ENCODE results near the gene MPP4.

Gene MPP4

GRCh38 chr2:201701646-201702045 is 3.2 kb upstream of the MPP4 start:
- Histone ChIP-seq H3K36me3 (ENCODE audit: control insufficient read depth in 4 of 4, insufficient read depth in 4 of 4, low read length in 3 of 4) (peaks cover 13 to 63% (median 37%) of the 10 kb centered on the region in 4 experiments), H3K27me3 (replicated peaks in 2 of 5; ENCODE audit: control insufficient read depth in 4 of 5, insufficient read depth in 5 of 5, low read length in 4 of 5) (no peaks in the 10 kb centered on the region), H3K4me1 (ENCODE audit: control extremely low read depth in 1 of 4, control insufficient read depth in 4 of 4, insufficient read depth in 4 of 4, low read length in 3 of 4) (no peaks in the 10 kb centered on the region), H3K9me3 (ENCODE audit: control extremely low read depth in 1 of 5, control insufficient read depth in 4 of 5, insufficient read depth in 2 of 5, low read depth in 1 of 5, low read length in 4 of 5) (no peaks in the 10 kb centered on the region), H3K4me3 (ENCODE audit: control insufficient read depth in 1 of 7, extremely low read depth in 1 of 7, insufficient read depth in 4 of 7, low read depth in 2 of 7, low read length in 6 of 7) (no peak overlapping the region), H3K27ac (ENCODE audit: insufficient read depth in 1 of 2, low read depth in 1 of 2, low read length in 2 of 2, poor library complexity in 1 of 2, severe bottlenecking in 2 of 2) (no peak overlapping the region)
- CTCF ChIA-PET = no interaction called here
- no CpG with 5 or more reads among the region's 1 CpG for WGBS (ENCODE audit: insufficient coverage)
- DNase-seq = no peak
- POLR2A ChIA-PET = no interaction called here

GRCh38 chr2:201699416-201699815 is 972 bp upstream of the MPP4 start:
- no peak for DNase-seq
- H3K4me1 ChIP-seq (ENCODE audit: control extremely low read depth in 1 of 4, control insufficient read depth in 4 of 4, insufficient read depth in 4 of 4, low read length in 3 of 4) = no peaks in the 10 kb centered on the region
- no peak overlapping the region for H3K27ac ChIP-seq (ENCODE audit: insufficient read depth in 1 of 2, low read depth in 1 of 2, low read length in 2 of 2, poor library complexity in 1 of 2, severe bottlenecking in 2 of 2)
- CTCF ChIA-PET = interaction anchor here (1.3 kb wide), 1 partner anchor 15 kb away, joined by 3 read pairs; no protein-coding TSS in a partner anchor
- POLR2A ChIA-PET = no interaction called here
- no peak overlapping the region for H3K4me3 ChIP-seq (ENCODE audit: control insufficient read depth in 1 of 7, extremely low read depth in 1 of 7, insufficient read depth in 4 of 7, low read depth in 2 of 7, low read length in 6 of 7)
- no peaks in the 10 kb centered on the region for H3K27me3 ChIP-seq (replicated peaks in 2 of 5; ENCODE audit: control insufficient read depth in 4 of 5, insufficient read depth in 5 of 5, low read length in 4 of 5)
- peaks cover 0 to 2% (median 0%) of the 10 kb centered on the region in 5 experiments for H3K9me3 ChIP-seq (ENCODE audit: control extremely low read depth in 1 of 5, control insufficient read depth in 4 of 5, insufficient read depth in 2 of 5, low read depth in 1 of 5, low read length in 4 of 5)
- no CpG with 5 or more reads among the region's 1 CpG for WGBS (ENCODE audit: insufficient coverage)
- H3K36me3 ChIP-seq (ENCODE audit: control insufficient read depth in 4 of 4, insufficient read depth in 4 of 4, low read length in 3 of 4) = peaks cover 9 to 44% (median 29%) of the 10 kb centered on the region in 4 experiments

- peaks cover 0 to 2% (median 0%) of the 10 kb centered on the region in 5 experiments for H3K9me3 ChIP-seq (ENCODE audit: control extremely low read depth in 1 of 5, control insufficient read depth in 4 of 5, insufficient read depth in 2 of 5, low read depth in 1 of 5, low read length in 4 of 5)
- WGBS (ENCODE audit: insufficient coverage) = 60% methylated on average over 1 of the region's 2 CpGs
- CTCF ChIA-PET = interaction anchor here (1.1 kb wide), 1 partner anchor 460 kb away, joined by 3 read pairs; no protein-coding TSS in a partner anchor
- H3K27ac ChIP-seq (ENCODE audit: insufficient read depth in 1 of 2, low read depth in 1 of 2, low read length in 2 of 2, poor library complexity in 1 of 2, severe bottlenecking in 2 of 2) = no peak overlapping the region
- DNase-seq = no peak
- no peaks in the 10 kb centered on the region for H3K27me3 ChIP-seq (replicated peaks in 2 of 5; ENCODE audit: control insufficient read depth in 4 of 5, insufficient read depth in 5 of 5, low read length in 4 of 5)
- no peaks in the 10 kb centered on the region for H3K4me1 ChIP-seq (ENCODE audit: control extremely low read depth in 1 of 4, control insufficient read depth in 4 of 4, insufficient read depth in 4 of 4, low read length in 3 of 4)
- POLR2A ChIA-PET = no interaction called here
- H3K4me3 ChIP-seq (ENCODE audit: control insufficient read depth in 1 of 7, extremely low read depth in 1 of 7, insufficient read depth in 4 of 7, low read depth in 2 of 7, low read length in 6 of 7) = no peak overlapping the region
- H3K36me3 ChIP-seq (ENCODE audit: control insufficient read depth in 4 of 4, insufficient read depth in 4 of 4, low read length in 3 of 4) = peaks cover 5 to 30% (median 18%) of the 10 kb centered on the region in 4 experiments
These were observed 545 bp downstream of the MPP4 start for GRCh38 chr2:201697899-201698298.

- H3K9me3 ChIP-seq (ENCODE audit: control extremely low read depth in 1 of 5, control insufficient read depth in 4 of 5, insufficient read depth in 2 of 5, low read depth in 1 of 5, low read length in 4 of 5) = peaks cover 0 to 2% (median 0%) of the 10 kb centered on the region in 5 experiments
- 92% methylated on average over 5 of the region's 6 CpGs for WGBS (ENCODE audit: insufficient coverage)
- CTCF ChIA-PET = interaction anchor here (0.9 to 1.5 kb wide), 2 partner anchors 8 to 11 kb away, joined by 4 read pairs; no protein-coding TSS in a partner anchor
- no peak overlapping the region for H3K4me3 ChIP-seq (ENCODE audit: control insufficient read depth in 1 of 7, extremely low read depth in 1 of 7, insufficient read depth in 4 of 7, low read depth in 2 of 7, low read length in 6 of 7)
- no peaks in the 10 kb centered on the region for H3K27me3 ChIP-seq (replicated peaks in 2 of 5; ENCODE audit: control insufficient read depth in 4 of 5, insufficient read depth in 5 of 5, low read length in 4 of 5)
- peaks cover 2 to 13% (median 9%) of the 10 kb centered on the region in 4 experiments for H3K36me3 ChIP-seq (ENCODE audit: control insufficient read depth in 4 of 4, insufficient read depth in 4 of 4, low read length in 3 of 4)
- H3K4me1 ChIP-seq (ENCODE audit: control extremely low read depth in 1 of 4, control insufficient read depth in 4 of 4, insufficient read depth in 4 of 4, low read length in 3 of 4) = no peaks in the 10 kb centered on the region
- no peak overlapping the region for H3K27ac ChIP-seq (ENCODE audit: insufficient read depth in 1 of 2, low read depth in 1 of 2, low read length in 2 of 2, poor library complexity in 1 of 2, severe bottlenecking in 2 of 2)
- no peak for DNase-seq
- POLR2A ChIA-PET = no interaction called here
These were observed 2.2 kb downstream of the MPP4 start for GRCh38 chr2:201696151-201696659.

- no peaks in the 10 kb centered on the region for H3K27me3 ChIP-seq (replicated peaks in 2 of 5; ENCODE audit: control insufficient read depth in 4 of 5, insufficient read depth in 5 of 5, low read length in 4 of 5)
- no peak overlapping the region for H3K4me3 ChIP-seq (ENCODE audit: control insufficient read depth in 1 of 7, extremely low read depth in 1 of 7, insufficient read depth in 4 of 7, low read depth in 2 of 7, low read length in 6 of 7)
- H3K4me1 ChIP-seq (ENCODE audit: control extremely low read depth in 1 of 4, control insufficient read depth in 4 of 4, insufficient read depth in 4 of 4, low read length in 3 of 4) = no peaks in the 10 kb centered on the region
- WGBS (ENCODE audit: insufficient coverage) = 100% methylated on average over 2 of the region's 3 CpGs
- POLR2A ChIA-PET = no interaction called here
- no peaks in the 10 kb centered on the region for H3K36me3 ChIP-seq (ENCODE audit: control insufficient read depth in 4 of 4, insufficient read depth in 4 of 4, low read length in 3 of 4)
- CTCF ChIA-PET = no interaction called here
- no peaks in the 10 kb centered on the region for H3K9me3 ChIP-seq (ENCODE audit: control extremely low read depth in 1 of 5, control insufficient read depth in 4 of 5, insufficient read depth in 2 of 5, low read depth in 1 of 5, low read length in 4 of 5)
- DNase-seq = no peak
- no peak overlapping the region for H3K27ac ChIP-seq (ENCODE audit: insufficient read depth in 1 of 2, low read depth in 1 of 2, low read length in 2 of 2, poor library complexity in 1 of 2, severe bottlenecking in 2 of 2)
These were observed 13.3 kb downstream of the MPP4 start for GRCh38 chr2:201685156-201685555.

- POLR2A ChIA-PET = no interaction called here
- no peaks in the 10 kb centered on the region for H3K27me3 ChIP-seq (replicated peaks in 2 of 5; ENCODE audit: control insufficient read depth in 4 of 5, insufficient read depth in 5 of 5, low read length in 4 of 5)
- CTCF ChIA-PET = no interaction called here
- no peak overlapping the region for H3K4me3 ChIP-seq (ENCODE audit: control insufficient read depth in 1 of 7, extremely low read depth in 1 of 7, insufficient read depth in 4 of 7, low read depth in 2 of 7, low read length in 6 of 7)
- peak in 2 of 3 donors; percentile 3 to 13 for DNase-seq
- no peaks in the 10 kb centered on the region for H3K9me3 ChIP-seq (ENCODE audit: control extremely low read depth in 1 of 5, control insufficient read depth in 4 of 5, insufficient read depth in 2 of 5, low read depth in 1 of 5, low read length in 4 of 5)
- H3K36me3 ChIP-seq (ENCODE audit: control insufficient read depth in 4 of 4, insufficient read depth in 4 of 4, low read length in 3 of 4) = no peaks in the 10 kb centered on the region
- no peaks in the 10 kb centered on the region for H3K4me1 ChIP-seq (ENCODE audit: control extremely low read depth in 1 of 4, control insufficient read depth in 4 of 4, insufficient read depth in 4 of 4, low read length in 3 of 4)
- H3K27ac ChIP-seq (ENCODE audit: insufficient read depth in 1 of 2, low read depth in 1 of 2, low read length in 2 of 2, poor library complexity in 1 of 2, severe bottlenecking in 2 of 2) = no peak overlapping the region
- WGBS (ENCODE audit: insufficient coverage) = 70% methylated on average over 6 of the region's 9 CpGs
These were observed 17.7 kb downstream of the MPP4 start for GRCh38 chr2:201680743-201681142.

- Histone ChIP-seq H3K4me1 (ENCODE audit: control extremely low read depth in 1 of 4, control insufficient read depth in 4 of 4, insufficient read depth in 4 of 4, low read length in 3 of 4) (no peaks in the 10 kb centered on the region), H3K4me3 (ENCODE audit: control insufficient read depth in 1 of 7, extremely low read depth in 1 of 7, insufficient read depth in 4 of 7, low read depth in 2 of 7, low read length in 6 of 7) (no peak overlapping the region), H3K27me3 (replicated peaks in 2 of 5; ENCODE audit: control insufficient read depth in 4 of 5, insufficient read depth in 5 of 5, low read length in 4 of 5) (no peaks in the 10 kb centered on the region), H3K9me3 (ENCODE audit: control extremely low read depth in 1 of 5, control insufficient read depth in 4 of 5, insufficient read depth in 2 of 5, low read depth in 1 of 5, low read length in 4 of 5) (no peaks in the 10 kb centered on the region), H3K27ac (ENCODE audit: insufficient read depth in 1 of 2, low read depth in 1 of 2, low read length in 2 of 2, poor library complexity in 1 of 2, severe bottlenecking in 2 of 2) (no peak overlapping the region), H3K36me3 (ENCODE audit: control insufficient read depth in 4 of 4, insufficient read depth in 4 of 4, low read length in 3 of 4) (no peaks in the 10 kb centered on the region)
- DNase-seq = no peak
- WGBS (ENCODE audit: insufficient coverage) = 82% methylated on average over 6 of the region's 6 CpGs
- CTCF ChIA-PET = interaction anchor here (1.1 kb wide), 1 partner anchor 12 kb away, joined by 3 read pairs; no protein-coding TSS in a partner anchor
- POLR2A ChIA-PET = no interaction called here
These were observed 20.0 kb downstream of the MPP4 start for GRCh38 chr2:201678401-201678800.

Measured in common myeloid progenitor, CD34-positive (primary cell).